ENCODE results near the gene CHST11. TPM values are rescaled to one million over a fixed set of nuclear protein-coding genes. Genes with fewer than 3 reads are reported as not detected.
A peak's percentile ranks its signal among the peaks of the same experiment; 100 is the strongest.

CHST11 gene
- total and polyA plus RNA-seq, 2 of the 4 experiments (the other 2 are of a cell fraction): 1.4 to 2.7 TPM

DNA sequence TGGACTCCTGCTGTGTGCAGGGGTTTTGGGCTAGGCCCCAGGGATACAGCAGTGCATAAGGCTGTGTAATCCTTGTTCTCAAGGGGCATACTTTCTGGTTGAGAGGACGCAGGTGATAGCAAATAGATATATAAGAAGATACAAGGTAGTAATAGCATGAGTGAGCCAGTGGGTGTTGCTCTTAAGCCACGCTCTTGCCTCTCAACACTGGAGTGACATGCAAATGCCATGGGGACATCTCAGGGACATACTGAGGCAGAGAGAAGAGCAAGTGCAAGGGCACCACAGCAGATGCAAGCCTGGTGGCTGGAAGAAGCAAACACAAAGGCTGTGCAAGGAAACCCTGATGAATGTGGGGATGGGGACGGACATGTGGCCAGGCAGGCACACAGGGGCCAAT is 223.3 kb downstream of the CHST11 start:
- no peak overlapping the region for H3K23ac ChIP-seq (ENCODE audit: low read depth, low read length)
- H2BK15ac ChIP-seq (ENCODE audit: low read depth, low read length): no peak overlapping the region
- H3K56ac ChIP-seq (ENCODE audit: extremely low read depth, insufficient read depth, low read length): no peak overlapping the region
- no peaks in the 10 kb centered on the region for H3K36me3 ChIP-seq (ENCODE audit: control insufficient read depth, insufficient read depth, low read length)
- H3K14ac ChIP-seq (replicated peaks; ENCODE audit: low read depth, low read length): no peak overlapping the region
- no peak overlapping the region for H3K27ac ChIP-seq (ENCODE audit: insufficient read depth, low read length)
- H3K4me2 ChIP-seq (ENCODE audit: low read depth, low read length): no peak overlapping the region
- H2AFZ ChIP-seq (replicated peaks; ENCODE audit: low read length, poor library complexity): peak overlapping the region; percentile 34
- no peak overlapping the region for H2AK5ac ChIP-seq (ENCODE audit: low read depth, low read length)
- H2BK20ac ChIP-seq (ENCODE audit: low read depth, low read length): no peak overlapping the region
- no TSS peak for BruUV-seq (replicated peaks)
- POLR2A ChIA-PET (ENCODE audit: unreplicated experiment): no interaction called here
- no peak overlapping the region for H2BK5ac ChIP-seq (ENCODE audit: low read depth, low read length, poor library complexity, severe bottlenecking)
- dilution Hi-C loops (cut with HindIII; ENCODE audit: low sequenced_read_pairs, unreplicated experiment): no loop called here
- H4K5ac ChIP-seq (ENCODE audit: low read depth, low read length): no peak overlapping the region
- no peak overlapping the region for H2AK9ac ChIP-seq (replicated peaks; ENCODE audit: low read depth, low read length, poor library complexity)
- intact Hi-C loops (cut with micrococcal nuclease): loop anchor here (5.0 to 10.0 kb wide), 2 partner anchors 175 to 298 kb away; no protein-coding TSS in a partner anchor
- no peaks in the 10 kb centered on the region for H4K20me1 ChIP-seq (ENCODE audit: insufficient read depth, low read length)
- peak; percentile 63; the same call in 1 of the 2 replicates for ATAC-seq (ENCODE audit: low read depth)
- in situ Hi-C loops (cut with MboI; ENCODE audit: low sequenced_read_pairs): no loop called here
- H3K4me3 ChIP-seq (ENCODE audit: insufficient read depth, low read depth, low read length): no peak overlapping the region
- CTCF ChIA-PET: no interaction called here
- H4K91ac ChIP-seq (ENCODE audit: insufficient read depth, low read depth, low read length): no peak overlapping the region
- no peak overlapping the region for H4K8ac ChIP-seq (ENCODE audit: low read depth in 2 of 2, low read length in 2 of 2)
- WGBS, 2 experiments (ENCODE audit: extremely low coverage in 2 of 2, insufficient read length in 1 of 2): 65% methylated on average over 2 of the region's 3 CpGs; no CpG with 5 or more reads in 1 of the 2 experiments
- H3K9me3 ChIP-seq (ENCODE audit: control insufficient read depth, insufficient read depth, low read length): no peaks in the 10 kb centered on the region
- peak; percentile 56 for TF ChIP-seq RAD21 (IDR thresholded peaks at IDR 0.05; ENCODE audit: low read length)
- TF ChIP-seq FOS (IDR thresholded peaks at IDR 0.05; ENCODE audit: low read depth, low read length): no peak
- TF ChIP-seq, protein P1, sequence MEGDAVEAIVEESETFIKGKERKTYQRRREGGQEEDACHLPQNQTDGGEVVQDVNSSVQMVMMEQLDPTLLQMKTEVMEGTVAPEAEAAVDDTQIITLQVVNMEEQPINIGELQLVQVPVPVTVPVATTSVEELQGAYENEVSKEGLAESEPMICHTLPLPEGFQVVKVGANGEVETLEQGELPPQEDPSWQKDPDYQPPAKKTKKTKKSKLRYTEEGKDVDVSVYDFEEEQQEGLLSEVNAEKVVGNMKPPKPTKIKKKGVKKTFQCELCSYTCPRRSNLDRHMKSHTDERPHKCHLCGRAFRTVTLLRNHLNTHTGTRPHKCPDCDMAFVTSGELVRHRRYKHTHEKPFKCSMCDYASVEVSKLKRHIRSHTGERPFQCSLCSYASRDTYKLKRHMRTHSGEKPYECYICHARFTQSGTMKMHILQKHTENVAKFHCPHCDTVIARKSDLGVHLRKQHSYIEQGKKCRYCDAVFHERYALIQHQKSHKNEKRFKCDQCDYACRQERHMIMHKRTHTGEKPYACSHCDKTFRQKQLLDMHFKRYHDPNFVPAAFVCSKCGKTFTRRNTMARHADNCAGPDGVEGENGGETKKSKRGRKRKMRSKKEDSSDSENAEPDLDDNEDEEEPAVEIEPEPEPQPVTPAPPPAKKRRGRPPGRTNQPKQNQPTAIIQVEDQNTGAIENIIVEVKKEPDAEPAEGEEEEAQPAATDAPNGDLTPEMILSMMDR (conservative IDR thresholded peaks at IDR 0.05; ENCODE audit: low read depth, low read length): peak; percentile 39
- peak; percentile 50; the same call in 1 of the 2 replicates for TF ChIP-seq SMC3 (IDR thresholded peaks at IDR 0.05; ENCODE audit: low read depth, low read length)
- no peak overlapping the region for H3K4ac ChIP-seq (ENCODE audit: low read depth, low read length)
- H3K9ac ChIP-seq (ENCODE audit: low read depth, low read length): no peak overlapping the region
- H3K4me1 ChIP-seq (ENCODE audit: control insufficient read depth, insufficient read depth, low read length): no peaks in the 10 kb centered on the region
- no peak overlapping the region for H2BK120ac ChIP-seq (ENCODE audit: low read depth, low read length)
- no peaks in the 10 kb centered on the region; the same call in 1 of the 2 replicates for H3K9me1 ChIP-seq (ENCODE audit: insufficient read depth, low read length)
- DNase-seq: peak; percentile 22
- no peaks in the 10 kb centered on the region for H3K79me1 ChIP-seq (ENCODE audit: low read depth in 1 of 2, low read length in 2 of 2)
- no peak overlapping the region for H3K18ac ChIP-seq (ENCODE audit: low read depth, low read length)
- no peaks in the 10 kb centered on the region; the same call in none of the 2 replicates for H3K27me3 ChIP-seq (ENCODE audit: control insufficient read depth, insufficient read depth, low read length)
